ENCODE results near the gene ASPRV1.

Gene ASPRV1

DNA sequence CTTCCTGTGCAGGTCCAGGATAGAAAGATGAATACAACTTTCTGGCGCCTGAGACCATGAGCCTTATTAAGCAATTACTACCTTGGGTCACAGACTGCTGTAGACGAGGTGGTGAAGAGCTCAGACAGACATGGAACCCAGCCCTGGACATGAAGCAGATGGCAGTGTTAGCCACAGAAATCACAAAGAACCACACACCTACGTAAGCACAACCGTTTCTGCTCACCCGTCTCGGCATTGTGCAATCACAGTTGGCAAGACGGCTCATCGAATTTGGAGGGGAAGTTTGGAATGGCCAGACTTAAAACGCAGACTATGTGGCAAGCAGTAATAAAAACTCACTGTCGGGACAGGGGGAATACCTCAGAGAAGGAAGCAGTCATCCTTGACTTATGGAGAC lies 24.3 kb upstream of the ASPRV1 start:
- H3K9ac ChIP-seq (ENCODE audit: low read length): no peak overlapping the region
- H3K4me3 ChIP-seq (ENCODE audit: low read length): no peak overlapping the region
- H3K4me1 ChIP-seq (ENCODE audit: control insufficient read depth, low read depth, low read length): no peaks in the 10 kb centered on the region
- H3K9me3 ChIP-seq (ENCODE audit: control insufficient read depth, low read depth, low read length): no peaks in the 10 kb centered on the region
- H3K36me3 ChIP-seq (ENCODE audit: control insufficient read depth, low read depth, low read length): no peaks in the 10 kb centered on the region
- no peaks in the 10 kb centered on the region for H3K27me3 ChIP-seq (ENCODE audit: control insufficient read depth, insufficient read depth, low read length)
- no peak overlapping the region for H3K27ac ChIP-seq (ENCODE audit: low read length)

DNA sequence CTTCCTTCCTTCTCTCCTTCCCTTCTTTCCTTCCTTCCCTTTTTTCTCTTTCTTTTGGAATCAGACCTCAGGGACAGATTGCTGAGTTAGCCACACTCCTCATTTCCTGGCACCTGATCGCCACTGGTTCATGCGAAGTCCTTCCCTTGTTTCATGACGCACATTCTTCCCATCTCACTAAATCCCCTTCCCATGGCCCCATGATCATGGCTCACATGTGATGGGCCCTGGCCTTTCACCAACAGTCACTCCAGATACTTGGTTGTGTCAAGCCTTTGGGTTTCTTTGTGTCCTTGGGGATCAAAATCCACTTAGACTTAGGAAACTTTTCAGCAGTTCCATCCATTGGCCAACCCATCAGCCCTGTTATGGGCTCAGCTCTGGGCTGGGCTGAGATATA lies 23.8 kb upstream of the ASPRV1 start:
- Histone ChIP-seq H3K27ac (ENCODE audit: low read length) (no peak overlapping the region), H3K4me3 (ENCODE audit: low read length) (no peak overlapping the region), H3K9ac (ENCODE audit: low read length) (no peak overlapping the region), H3K36me3 (ENCODE audit: control insufficient read depth, low read depth, low read length) (no peaks in the 10 kb centered on the region), H3K27me3 (ENCODE audit: control insufficient read depth, insufficient read depth, low read length) (no peaks in the 10 kb centered on the region), H3K4me1 (ENCODE audit: control insufficient read depth, low read depth, low read length) (no peaks in the 10 kb centered on the region), H3K9me3 (ENCODE audit: control insufficient read depth, low read depth, low read length) (no peaks in the 10 kb centered on the region)

DNA sequence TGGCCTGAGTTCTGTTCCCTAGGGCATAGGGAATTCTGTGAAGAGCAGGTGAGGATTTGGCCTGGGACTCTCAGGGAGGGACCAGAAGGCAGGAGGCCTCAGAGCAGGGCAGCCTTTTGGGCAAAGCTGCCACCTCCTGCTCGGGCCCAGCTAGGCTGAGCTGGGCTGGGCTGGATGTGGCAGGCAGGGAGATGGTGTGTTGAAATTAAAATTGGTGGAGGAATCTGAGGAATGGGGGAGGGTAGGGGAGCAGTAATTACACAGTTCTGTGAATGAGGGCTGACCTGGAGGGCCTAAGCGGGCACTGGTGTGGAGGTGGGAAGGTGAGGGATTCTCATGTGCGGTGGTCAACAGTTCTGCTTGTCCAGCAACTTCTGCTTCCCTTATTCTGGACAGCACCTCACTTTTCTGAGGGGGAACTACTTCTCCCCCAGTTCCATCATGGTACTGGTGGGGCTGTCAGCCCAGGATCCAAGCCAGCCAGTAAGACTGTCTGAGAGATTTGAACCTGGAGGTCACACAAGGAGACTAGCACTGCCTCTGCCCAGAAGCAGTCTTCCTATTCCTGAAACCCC lies 22.0 kb upstream of the ASPRV1 start:
- no peak overlapping the region for H3K9ac ChIP-seq (ENCODE audit: low read length)
- H3K9me3 ChIP-seq (ENCODE audit: control insufficient read depth, low read depth, low read length): no peaks in the 10 kb centered on the region

DNA sequence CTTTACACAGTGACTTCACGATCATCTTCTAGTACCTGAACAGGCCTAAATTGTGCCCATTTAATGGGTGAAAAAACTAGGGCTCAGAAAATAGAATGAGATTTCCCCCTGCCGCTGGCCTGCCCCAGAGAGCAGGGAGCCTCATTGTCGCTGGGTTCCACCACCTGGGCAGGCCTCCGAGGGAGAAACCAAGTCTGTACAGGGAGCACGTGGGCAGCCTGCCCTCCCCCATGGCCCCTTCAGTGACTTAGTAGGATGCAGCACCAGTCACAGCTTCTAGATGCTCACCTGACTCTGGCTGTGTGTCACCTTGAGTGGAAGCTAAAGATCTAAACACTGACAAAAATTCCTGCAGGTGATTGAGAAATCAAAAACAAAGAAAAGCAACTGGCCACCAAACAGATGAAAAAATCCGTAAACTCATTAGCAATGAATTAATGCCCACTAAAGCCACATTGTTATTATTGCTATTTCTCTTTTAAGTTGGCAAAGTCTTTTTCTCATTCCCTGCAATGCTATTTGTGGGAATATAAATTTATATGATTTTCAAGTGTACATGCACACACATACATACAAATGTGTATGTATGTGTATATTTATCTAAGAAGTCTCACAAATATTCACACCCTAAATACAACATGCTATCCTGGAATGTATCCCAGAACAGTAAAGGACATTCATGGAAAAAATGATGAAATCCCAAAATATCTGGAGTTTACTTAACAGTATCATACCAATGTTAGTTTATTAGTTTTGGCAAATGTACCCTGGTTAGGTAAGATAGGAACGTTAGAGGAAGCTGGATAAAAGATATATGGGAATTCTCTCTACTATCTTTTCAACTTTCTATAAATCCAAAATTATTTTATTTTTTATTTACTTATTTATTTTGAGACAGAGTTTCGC lies 18.7 kb upstream of the ASPRV1 start:
- Histone ChIP-seq H3K27ac (ENCODE audit: low read length) (no peak overlapping the region), H3K9ac (ENCODE audit: low read length) (no peak overlapping the region), H3K4me1 (ENCODE audit: control insufficient read depth, low read depth, low read length) (no peaks in the 10 kb centered on the region), H3K9me3 (ENCODE audit: control insufficient read depth, low read depth, low read length) (no peaks in the 10 kb centered on the region), H3K36me3 (ENCODE audit: control insufficient read depth, low read depth, low read length) (no peaks in the 10 kb centered on the region), H3K4me3 (ENCODE audit: low read length) (no peak overlapping the region), H3K27me3 (ENCODE audit: control insufficient read depth, insufficient read depth, low read length) (no peaks in the 10 kb centered on the region)

More for the DNA sequence above, 22.0 kb upstream of the ASPRV1 start:
- Histone ChIP-seq H3K27ac (ENCODE audit: low read length) (no peak overlapping the region), H3K4me3 (ENCODE audit: low read length) (no peak overlapping the region), H3K27me3 (ENCODE audit: control insufficient read depth, insufficient read depth, low read length) (no peaks in the 10 kb centered on the region), H3K36me3 (ENCODE audit: control insufficient read depth, low read depth, low read length) (no peaks in the 10 kb centered on the region), H3K4me1 (ENCODE audit: control insufficient read depth, low read depth, low read length) (no peaks in the 10 kb centered on the region)

DNA sequence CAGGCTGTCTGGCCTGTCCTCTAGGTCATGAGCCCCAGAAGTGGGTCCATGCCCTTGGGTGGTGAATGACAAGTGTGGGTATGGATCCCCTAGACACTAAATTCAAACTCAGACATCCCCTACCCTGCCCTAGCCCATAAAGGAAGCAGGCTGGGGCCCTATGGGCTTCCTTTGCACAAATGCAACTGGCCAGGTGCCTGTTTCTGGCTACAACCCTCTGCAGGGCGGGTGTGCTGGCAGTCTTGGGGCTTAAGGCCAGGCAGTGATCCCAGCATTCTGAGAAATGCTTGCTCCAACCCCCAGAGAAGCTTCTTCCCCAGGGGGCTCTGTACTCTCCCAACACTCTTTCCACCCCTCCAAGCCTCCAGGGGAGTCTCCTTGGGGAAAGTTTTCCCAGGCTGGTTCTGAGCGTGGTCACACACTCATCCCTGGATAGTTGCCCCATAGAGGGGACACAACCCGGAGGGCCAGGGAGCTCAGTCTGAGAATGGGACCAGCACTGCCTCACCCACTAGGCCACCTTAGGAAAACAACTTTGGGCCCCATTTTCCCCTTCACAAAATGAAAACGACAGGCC lies 16.6 kb upstream of the ASPRV1 start:
- Histone ChIP-seq H3K4me1 (ENCODE audit: control insufficient read depth, low read depth, low read length) (no peaks in the 10 kb centered on the region), H3K36me3 (ENCODE audit: control insufficient read depth, low read depth, low read length) (no peaks in the 10 kb centered on the region), H3K27ac (ENCODE audit: low read length) (no peak overlapping the region), H3K4me3 (ENCODE audit: low read length) (no peak overlapping the region), H3K9me3 (ENCODE audit: control insufficient read depth, low read depth, low read length) (no peaks in the 10 kb centered on the region), H3K9ac (ENCODE audit: low read length) (no peak overlapping the region), H3K27me3 (ENCODE audit: control insufficient read depth, insufficient read depth, low read length) (no peaks in the 10 kb centered on the region)

DNA sequence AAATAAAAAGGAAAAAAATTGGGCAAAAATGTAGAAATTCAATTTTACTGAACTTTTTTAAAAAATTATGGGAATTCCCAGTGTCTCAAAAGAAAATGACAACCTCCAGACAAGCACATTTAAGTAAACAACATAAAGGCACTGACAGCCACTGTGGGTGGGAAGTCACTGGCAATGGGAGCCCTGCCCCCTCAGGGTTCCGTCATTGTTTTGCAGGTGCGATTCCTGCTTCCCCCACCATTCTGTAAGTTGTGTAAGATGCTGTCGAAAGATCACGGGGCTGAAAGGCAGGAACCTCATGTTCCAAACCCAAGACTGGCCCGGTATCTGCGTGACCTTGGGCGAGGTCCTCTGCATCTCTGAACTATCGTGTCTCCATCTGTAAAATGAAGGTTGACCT lies 15.8 kb upstream of the ASPRV1 start:
- Histone ChIP-seq H3K36me3 (ENCODE audit: control insufficient read depth, low read depth, low read length) (no peaks in the 10 kb centered on the region), H3K9ac (ENCODE audit: low read length) (no peak overlapping the region), H3K4me3 (ENCODE audit: low read length) (no peak overlapping the region), H3K9me3 (ENCODE audit: control insufficient read depth, low read depth, low read length) (no peaks in the 10 kb centered on the region), H3K4me1 (ENCODE audit: control insufficient read depth, low read depth, low read length) (no peaks in the 10 kb centered on the region), H3K27me3 (ENCODE audit: control insufficient read depth, insufficient read depth, low read length) (no peaks in the 10 kb centered on the region), H3K27ac (ENCODE audit: low read length) (no peak overlapping the region)

DNA sequence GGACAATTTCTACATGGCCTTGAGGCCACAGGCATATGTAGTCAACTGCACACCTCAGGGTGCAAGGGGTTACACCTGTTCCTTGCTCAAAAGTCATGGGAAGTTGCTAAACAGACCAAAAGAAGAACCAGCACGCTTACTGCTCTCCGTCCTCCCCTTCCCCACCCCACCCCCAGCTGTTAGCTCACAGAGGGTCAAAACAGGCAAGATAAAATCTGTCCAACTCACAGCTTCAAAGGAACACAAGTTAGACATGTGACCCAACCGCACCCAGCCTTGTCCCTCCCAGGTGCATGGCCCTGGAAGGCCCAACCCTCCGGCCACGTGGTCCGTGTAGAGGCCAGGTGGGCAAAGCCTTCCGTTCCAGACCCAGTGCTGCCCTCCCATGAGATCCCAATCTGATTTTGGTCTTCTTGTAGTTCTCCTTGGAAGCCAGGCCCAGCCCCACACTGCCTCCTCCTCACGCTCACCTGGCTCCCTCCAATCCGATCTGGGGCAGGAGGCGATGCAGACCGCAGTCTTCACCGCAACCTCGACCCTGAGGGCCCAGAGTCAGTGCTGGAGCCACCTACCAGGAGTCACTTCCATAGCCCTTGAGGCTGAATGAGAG lies 14.5 kb upstream of the ASPRV1 start:
- no peak overlapping the region for H3K9ac ChIP-seq (ENCODE audit: low read length)
- H3K4me3 ChIP-seq (ENCODE audit: low read length): no peak overlapping the region
- H3K27me3 ChIP-seq (ENCODE audit: control insufficient read depth, insufficient read depth, low read length): no peaks in the 10 kb centered on the region
- no peaks in the 10 kb centered on the region for H3K9me3 ChIP-seq (ENCODE audit: control insufficient read depth, low read depth, low read length)
- H3K27ac ChIP-seq (ENCODE audit: low read length): no peak overlapping the region
- no peaks in the 10 kb centered on the region for H3K4me1 ChIP-seq (ENCODE audit: control insufficient read depth, low read depth, low read length)
- no peaks in the 10 kb centered on the region for H3K36me3 ChIP-seq (ENCODE audit: control insufficient read depth, low read depth, low read length)

DNA sequence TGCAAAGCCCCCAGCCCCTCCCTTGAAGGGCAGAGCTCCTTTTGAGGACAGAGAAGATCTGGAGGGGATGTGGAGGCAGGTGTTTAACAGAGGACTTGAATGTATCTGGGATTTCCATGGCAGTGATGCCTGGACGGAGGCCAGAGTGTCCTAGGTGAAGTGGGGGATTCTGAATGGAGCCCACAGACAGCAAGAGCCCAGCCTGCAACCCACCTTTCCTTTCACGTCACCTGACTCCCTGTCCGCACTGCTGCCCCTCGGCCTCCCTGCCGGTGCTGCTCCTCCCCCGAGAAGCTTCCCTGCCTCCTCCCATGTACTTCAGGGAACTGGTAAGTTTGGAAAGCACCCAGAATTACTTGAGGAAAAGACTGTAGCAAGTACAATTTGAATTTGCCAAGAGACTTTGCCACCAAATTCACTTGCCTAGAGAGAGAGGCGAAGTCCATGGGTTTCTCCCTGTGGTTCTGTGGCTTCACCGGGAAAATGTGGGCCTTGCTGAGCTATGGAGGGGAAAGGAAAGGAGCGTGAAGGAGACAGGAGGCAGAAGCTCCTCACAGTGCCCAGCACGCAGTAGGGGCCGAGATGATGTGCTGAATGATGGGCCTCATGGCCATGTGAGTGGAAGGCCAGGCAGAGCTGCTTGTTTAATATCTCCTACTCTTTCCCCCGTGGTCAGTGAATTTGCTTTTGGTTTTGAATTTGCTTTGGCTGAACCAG lies 13.9 kb upstream of the ASPRV1 start:
- no peak overlapping the region for H3K4me3 ChIP-seq (ENCODE audit: low read length)
- H3K36me3 ChIP-seq (ENCODE audit: control insufficient read depth, low read depth, low read length): no peaks in the 10 kb centered on the region
- no peak overlapping the region for H3K9ac ChIP-seq (ENCODE audit: low read length)
- H3K4me1 ChIP-seq (ENCODE audit: control insufficient read depth, low read depth, low read length): no peaks in the 10 kb centered on the region
- no peaks in the 10 kb centered on the region for H3K9me3 ChIP-seq (ENCODE audit: control insufficient read depth, low read depth, low read length)
- no peaks in the 10 kb centered on the region for H3K27me3 ChIP-seq (ENCODE audit: control insufficient read depth, insufficient read depth, low read length)
- H3K27ac ChIP-seq (ENCODE audit: low read length): no peak overlapping the region

DNA sequence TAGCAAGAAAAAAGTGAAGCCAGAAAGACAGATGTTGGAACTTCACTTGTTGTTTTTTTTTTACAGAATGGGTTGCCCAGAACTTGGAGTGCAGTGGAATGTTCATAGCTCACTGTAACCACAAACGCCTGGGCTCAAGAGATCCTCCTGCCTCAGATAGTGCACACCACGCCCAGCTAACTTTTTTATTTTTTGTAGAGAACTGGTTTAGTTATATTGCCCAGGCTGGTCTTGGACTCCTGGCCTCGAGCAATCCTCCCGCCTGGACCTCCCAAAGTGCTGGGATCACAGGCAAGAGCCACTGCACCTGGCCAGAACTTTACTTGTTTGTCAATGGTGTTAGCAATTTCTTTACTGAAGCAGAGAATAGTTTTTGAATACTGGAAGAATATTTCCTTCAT lies 11.9 kb upstream of the ASPRV1 start:
- no peaks in the 10 kb centered on the region for H3K27me3 ChIP-seq (ENCODE audit: control insufficient read depth, insufficient read depth, low read length)
- no peak overlapping the region for H3K27ac ChIP-seq (ENCODE audit: low read length)
- no peaks in the 10 kb centered on the region for H3K9me3 ChIP-seq (ENCODE audit: control insufficient read depth, low read depth, low read length)
- no peak overlapping the region for H3K4me3 ChIP-seq (ENCODE audit: low read length)
- no peaks in the 10 kb centered on the region for H3K4me1 ChIP-seq (ENCODE audit: control insufficient read depth, low read depth, low read length)
- H3K9ac ChIP-seq (ENCODE audit: low read length): no peak overlapping the region
- no peaks in the 10 kb centered on the region for H3K36me3 ChIP-seq (ENCODE audit: control insufficient read depth, low read depth, low read length)

DNA sequence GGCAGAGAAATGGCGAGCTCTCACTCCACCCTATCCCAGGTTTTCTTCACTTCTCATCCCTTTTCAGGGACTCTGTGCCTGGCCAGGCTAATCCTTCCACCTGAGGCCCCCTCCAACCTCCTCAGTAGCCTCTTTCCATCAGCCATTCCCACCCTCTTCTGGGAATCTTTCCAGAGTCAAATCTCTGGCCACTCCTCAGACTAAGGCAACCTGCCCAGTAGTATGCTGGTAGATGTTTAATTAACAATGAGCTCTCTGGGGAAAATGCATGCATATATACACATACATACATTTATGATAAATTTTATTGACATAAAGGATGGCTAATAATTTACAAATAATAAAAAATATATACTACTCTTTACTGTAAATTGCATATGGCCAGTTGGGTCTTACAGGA lies 11.4 kb upstream of the ASPRV1 start:
- Histone ChIP-seq H3K27ac (ENCODE audit: low read length) (no peak overlapping the region), H3K9ac (ENCODE audit: low read length) (no peak overlapping the region), H3K27me3 (ENCODE audit: control insufficient read depth, insufficient read depth, low read length) (no peaks in the 10 kb centered on the region), H3K4me1 (ENCODE audit: control insufficient read depth, low read depth, low read length) (no peaks in the 10 kb centered on the region), H3K9me3 (ENCODE audit: control insufficient read depth, low read depth, low read length) (no peaks in the 10 kb centered on the region), H3K36me3 (ENCODE audit: control insufficient read depth, low read depth, low read length) (no peaks in the 10 kb centered on the region), H3K4me3 (ENCODE audit: low read length) (no peak overlapping the region)

DNA sequence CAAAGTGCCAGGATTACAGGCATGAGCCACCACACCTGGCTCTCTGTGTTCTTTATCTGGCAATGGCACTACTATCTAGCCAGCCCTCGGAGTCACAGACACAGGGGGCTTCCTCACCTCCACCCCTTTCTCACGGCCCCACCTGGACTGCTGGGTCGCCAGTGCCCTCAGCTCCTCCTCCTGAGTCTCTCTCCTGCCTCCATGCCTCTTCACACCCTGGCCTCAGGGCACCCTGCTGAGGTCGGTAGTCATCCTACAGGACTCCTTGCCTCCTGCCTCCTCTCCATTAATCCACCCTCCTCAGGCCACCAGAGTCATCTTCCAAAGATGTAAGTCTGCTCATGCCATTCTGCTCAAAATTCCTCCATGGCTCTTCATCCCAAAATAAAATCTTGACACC lies 8.6 kb upstream of the ASPRV1 start:
- no peaks in the 10 kb centered on the region for H3K9me3 ChIP-seq (ENCODE audit: control insufficient read depth, low read depth, low read length)
- no peak overlapping the region for H3K4me3 ChIP-seq (ENCODE audit: low read length)
- no peaks in the 10 kb centered on the region for H3K27me3 ChIP-seq (ENCODE audit: control insufficient read depth, insufficient read depth, low read length)
- H3K4me1 ChIP-seq (ENCODE audit: control insufficient read depth, low read depth, low read length): no peaks in the 10 kb centered on the region
- no peak overlapping the region for H3K27ac ChIP-seq (ENCODE audit: low read length)
- no peak overlapping the region for H3K9ac ChIP-seq (ENCODE audit: low read length)
- no peaks in the 10 kb centered on the region for H3K36me3 ChIP-seq (ENCODE audit: control insufficient read depth, low read depth, low read length)

Measured in iPS-18a (cell line).